ENCODE measurements around the gene TNFRSF8.
A peak's percentile ranks its signal among the peaks of the same experiment; 100 is the strongest.

TNFRSF8 gene

DNA sequence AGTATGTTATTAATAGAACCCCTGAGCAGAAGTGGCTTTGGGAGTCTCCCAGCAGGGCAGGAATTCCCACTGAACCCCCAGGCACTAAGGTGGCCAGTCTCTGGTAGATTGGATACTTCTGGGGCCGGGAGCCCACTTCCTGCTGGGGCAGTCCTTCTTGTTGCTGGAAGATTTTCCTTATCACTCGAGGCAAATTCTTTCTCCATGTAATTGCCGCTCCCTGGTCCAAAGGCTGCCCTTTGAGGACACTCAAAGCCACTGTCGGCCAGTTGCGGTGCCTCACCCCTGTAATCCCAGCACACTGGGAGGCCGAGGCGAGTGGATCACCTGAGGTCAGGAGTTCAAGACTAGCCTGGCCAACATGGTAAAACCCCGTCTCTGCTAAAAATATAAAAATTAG, 81.1 kb downstream of the TNFRSF8 start:
- no peak for DNase-seq

- no peak for DNase-seq
These were observed 81.9 kb downstream of the TNFRSF8 start for GRCh38 chr1:12144969-12145368.

DNA sequence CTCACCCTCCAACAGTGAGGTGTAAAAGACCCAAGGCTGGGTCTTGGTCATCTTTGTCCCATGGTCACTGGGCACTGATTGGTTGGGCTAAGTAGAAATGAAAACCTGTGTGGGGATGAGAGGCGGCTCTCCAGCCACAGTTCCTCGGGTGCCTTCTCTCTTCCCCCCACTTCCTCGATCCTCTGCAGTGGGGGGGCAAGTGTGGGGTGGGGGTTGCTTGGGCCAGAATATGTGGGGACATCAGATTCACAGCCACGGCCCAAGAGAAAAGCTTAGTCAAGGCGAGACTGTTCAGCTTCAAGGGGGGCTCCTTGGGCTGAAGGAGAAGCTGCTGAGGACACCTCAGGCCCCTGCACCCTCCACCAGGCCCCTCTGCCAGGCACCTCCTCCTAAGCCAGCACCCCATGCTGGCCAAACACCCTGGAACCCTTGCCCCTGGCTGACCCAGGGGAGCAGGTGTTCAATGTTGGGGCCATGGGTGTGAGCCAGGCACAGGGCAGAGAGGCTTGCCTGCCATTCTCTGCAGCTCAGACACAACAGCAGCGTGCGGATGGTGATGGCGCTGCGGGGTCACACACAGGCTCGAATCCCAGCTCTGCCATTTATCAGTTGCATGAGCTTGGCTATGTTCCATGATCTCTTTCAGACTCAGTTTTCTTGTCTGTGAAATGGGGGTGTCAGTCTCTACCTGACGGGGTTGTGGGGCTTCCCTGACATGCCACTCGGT, 82.7 kb downstream of the TNFRSF8 start:
- no peak for DNase-seq

DNA sequence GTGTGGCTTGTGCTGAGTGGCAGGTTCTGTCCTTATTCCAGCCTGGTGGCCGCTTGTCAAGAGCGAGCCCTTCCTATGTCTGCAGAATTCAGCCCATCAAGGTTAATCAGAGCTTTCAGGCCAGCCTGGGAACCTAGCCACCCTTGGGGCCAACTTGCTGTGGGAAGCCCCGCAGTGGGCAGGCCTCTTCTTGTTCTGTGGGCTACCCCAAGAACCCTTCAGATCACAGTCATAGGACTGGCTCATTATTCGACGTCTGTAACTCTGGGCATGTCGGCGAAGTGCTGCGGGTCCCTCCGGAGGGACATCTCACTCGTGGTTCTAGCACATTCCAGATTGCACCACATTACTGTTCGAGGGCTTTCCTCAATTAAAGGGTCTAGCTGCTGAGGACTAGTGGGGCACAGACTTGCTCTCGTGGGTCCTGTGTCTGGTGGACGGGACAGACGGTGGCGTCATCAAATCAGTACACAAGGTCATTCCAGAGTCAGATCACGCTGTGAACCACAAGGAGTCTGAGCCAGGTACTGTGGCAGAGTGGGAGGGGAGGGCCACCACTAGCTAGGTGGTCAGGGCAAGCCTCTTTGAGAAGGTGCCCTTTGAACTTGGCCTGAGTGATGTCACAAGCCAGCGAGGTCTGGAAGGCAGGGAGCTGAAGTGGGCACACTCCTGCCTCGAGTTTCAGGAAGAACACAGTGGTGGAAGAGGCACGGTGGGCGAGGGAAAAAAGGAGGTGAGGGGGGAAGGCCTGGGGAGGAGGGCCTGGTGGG, 83.4 kb downstream of the TNFRSF8 start:
- DNase-seq, result no peak

- DNase-seq, result no peak
These were observed 84.1 kb downstream of the TNFRSF8 start for GRCh38 chr1:12147201-12147701.

- DNase-seq, result no peak
These were observed 85.3 kb downstream of the TNFRSF8 start for GRCh38 chr1:12148160-12148957.

DNA sequence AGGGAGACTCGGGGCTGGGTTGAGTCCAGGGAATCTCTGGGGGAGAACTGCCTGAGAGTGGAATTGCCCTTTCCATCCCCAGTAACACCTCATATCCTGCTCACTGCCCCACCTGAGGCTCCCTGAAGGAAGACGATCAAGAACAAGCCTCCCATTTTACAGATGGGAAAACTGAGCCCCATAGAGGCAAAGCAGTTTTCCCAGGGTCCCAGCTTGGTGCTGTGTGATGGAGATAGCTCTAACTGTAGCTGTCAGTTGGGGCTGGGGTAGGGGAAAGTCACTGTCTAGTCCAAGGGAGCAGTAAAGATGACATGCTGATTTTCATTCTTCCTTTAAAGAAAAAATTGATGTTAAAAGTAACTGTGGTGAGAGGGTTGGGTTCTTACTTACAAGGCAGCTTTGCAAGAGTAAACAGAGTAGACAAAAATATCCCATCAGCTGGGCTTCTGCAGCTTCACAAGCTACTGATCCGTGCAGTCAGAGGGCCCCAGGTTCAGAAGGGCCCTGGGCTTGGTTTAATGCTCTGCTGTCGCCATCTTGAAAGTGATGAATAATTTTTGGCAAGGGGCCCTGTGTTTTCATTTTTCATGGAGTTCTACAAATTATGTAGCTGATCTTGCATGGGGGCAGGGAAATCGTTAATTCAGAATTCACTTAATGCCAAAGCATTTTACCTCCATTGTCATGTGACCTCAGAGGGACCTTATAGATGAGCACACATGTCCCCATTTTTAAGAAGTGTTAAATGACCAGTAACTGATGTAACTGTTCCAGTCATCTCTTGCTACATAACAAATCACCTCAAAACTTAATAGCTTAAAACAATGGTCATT, 86.1 kb downstream of the TNFRSF8 start:
- DNase-seq, result no peak

- DNase-seq, result no peak
These were observed 86.7 kb downstream of the TNFRSF8 start for GRCh38 chr1:12149791-12150175.

DNA sequence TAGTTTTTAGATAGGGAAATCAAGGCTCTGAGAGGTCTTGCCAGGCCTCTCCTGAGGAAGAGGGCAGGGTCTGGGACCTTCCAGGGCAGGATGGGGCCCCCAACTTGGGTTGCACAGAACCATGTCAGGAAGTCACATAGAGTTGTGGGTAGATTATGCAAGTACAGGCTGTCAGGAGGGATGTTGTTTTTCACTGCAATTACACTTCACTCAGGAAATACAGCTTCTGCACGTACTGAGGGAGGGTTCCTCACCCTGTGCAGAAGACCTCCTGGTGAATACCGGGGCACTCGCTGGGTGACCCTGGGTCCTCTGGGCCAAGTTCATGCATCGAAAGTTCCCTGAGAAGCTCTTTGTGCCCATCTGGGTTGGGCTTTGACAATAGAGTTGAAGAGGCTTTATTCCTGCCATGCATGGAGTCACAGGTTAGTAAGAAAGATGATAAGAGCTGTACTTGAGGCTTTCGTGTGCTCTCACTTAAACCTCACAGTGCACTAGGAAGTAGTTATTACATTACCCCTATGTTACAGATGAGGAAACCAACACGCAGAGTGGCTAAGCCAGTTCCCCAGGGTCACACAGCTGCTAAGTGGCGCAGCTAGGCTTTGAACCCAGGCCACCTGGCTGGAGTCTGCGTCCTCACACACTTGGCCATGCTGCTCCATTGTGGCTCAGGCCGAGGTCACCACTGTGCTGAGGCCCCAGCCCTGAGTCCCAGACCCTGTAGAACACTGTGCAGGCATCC, 87.5 kb downstream of the TNFRSF8 start:
- no peak for DNase-seq

GRCh38 chr1:12151465-12151864, 88.4 kb downstream of the TNFRSF8 start:
- no peak for DNase-seq

GRCh38 chr1:12152113-12152891, 89.2 kb downstream of the TNFRSF8 start:
- DNase-seq, result no peak

GRCh38 chr1:12153181-12153785, 90.2 kb downstream of the TNFRSF8 start:
- no peak for DNase-seq

DNA sequence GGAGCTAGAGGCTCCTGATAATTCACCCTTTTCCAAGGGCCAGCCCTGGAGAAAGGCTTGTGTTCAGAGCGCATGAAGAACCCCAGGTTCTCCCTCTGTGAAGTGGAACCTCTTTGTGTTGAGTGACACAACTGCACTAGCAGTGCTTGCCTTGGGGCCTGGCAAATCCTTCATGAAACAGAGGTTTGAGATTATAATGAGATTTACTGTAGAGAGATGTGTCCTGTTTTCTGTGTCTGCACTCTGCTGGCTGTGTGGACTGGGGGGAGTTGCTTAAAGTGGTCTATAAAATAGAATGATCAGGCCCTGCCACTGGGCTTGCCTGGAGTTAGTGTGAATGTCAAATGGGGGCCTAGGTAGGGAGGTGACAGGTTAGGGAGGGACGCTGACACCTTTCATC, 92.2 kb downstream of the TNFRSF8 start:
- DNase-seq, result no peak

DNA sequence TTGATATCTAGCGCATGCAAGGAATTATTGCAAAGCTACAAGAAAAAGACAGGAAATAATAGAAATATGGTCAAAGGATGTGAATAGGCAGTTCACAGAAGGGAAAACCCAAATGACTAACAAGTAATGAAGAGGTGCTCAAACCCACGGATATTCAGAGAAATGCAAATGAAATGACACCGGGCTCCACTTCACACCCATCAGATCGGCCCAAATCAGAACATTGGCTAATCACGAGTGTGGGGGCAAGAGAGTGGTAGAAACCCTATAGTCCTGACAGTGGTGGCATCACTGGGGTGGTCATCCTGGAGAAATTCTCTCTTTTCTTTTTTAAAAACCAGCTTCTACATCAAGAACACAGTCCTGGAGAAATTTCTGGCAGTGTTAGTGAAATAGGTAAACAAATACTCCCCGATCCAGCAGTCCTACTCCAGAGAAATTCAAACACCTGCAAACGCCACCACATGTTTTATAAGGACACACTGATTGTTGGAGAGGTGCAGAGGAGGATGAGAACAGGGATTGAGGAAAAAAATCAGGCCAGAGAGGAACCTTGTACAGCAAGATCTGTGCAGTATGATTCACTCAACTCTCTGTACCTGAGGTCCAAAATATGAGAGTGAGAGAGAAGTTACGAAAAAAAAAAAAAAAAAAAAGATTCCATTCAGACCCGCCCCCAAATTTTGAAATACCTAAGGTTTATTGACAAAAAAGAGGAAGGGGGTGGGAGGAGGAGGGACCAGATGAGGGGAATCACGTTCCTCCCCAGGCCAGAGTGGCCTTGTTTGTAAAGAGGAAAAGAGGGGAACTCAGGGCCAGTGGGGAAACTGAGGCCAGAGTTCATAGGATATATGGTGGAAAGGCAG, 94.5 kb downstream of the TNFRSF8 start:
- no peak for DNase-seq

DNA sequence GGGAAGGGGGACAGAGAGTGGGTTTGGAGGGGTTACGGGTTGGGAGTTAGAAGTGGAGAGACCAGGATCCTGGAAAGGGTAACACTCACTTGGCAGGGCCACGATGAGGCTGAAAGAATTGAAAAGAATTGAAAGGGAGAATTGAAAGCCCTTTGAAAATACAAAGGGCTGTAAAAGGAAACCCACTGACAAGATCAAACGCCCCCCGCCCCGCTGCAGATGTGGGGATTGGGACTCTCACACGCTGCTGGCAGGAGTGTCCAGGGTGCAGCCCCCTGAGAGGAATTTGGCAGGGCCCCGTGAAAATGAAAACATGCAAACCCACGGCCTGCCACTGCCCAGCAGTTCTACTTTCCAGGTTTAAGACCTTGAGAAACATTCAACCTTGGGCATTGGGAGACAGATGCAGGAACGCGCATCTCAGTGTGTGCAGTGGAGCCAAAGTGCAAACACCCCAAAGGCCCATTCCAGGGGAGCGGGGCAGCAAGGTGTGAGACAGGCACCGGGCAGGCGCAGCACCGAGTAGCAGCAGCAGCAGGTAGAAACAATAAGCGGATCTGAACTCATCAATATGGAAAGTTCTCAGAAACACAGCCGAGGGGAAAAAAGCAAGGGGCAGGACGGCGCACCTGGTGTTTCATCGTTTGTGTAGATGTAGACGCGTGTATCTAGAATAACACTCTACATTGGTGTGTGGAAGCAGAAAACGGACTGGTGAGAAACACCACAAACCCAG, 95.4 kb downstream of the TNFRSF8 start:
- DNase-seq, result peak; percentile 61

GRCh38 chr1:12159816-12160215, 96.7 kb downstream of the TNFRSF8 start:
- peak; percentile 57 for DNase-seq

DNA sequence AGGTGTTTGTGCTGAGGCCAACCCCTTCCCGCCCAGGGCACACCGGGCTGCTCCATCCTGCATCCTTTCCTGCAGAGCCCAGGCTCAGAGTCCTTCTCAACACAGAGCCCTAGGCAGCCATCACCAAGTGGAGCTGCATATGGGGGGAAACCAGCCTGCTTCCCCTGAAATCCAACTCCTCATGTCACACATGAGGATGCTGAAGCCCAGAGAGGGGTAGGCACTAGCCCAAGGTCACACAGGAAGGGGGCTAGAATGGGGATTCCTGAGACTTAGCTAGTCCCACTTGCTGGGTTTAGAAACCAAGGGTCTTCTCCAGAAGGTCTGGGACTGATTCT, 98.2 kb downstream of the TNFRSF8 start:
- no peak for DNase-seq

GRCh38 chr1:12161662-12162458, 98.8 kb downstream of the TNFRSF8 start:
- DNase-seq, result peak; percentile 71

All from activated T-cell treated with anti-CD3 and anti-CD28 coated beads, Interleukin-2, amount 50 U/mL, for 1 hour (primary cell).